GM13977 (cell line): Measurements from ENCODE around the gene ARHGAP40.
A peak's percentile ranks its signal among the peaks of the same experiment; 100 is the strongest.
"Not testable (repeated sequence)": the region's sequence is repeated elsewhere in the genome, so short reads cannot be mapped to it uniquely, and the experiment has no call there.

Experiments used
- DNase-seq: peaks from one replicate; pipeline ENCODE4 v3.0.0; 2012; ENCODE audit warnings: low spot score
- in situ Hi-C: fragments of 300-500 bp; cut with MboI; formaldehyde crosslinking; loops from one replicate; pipeline ENCODE4 v1.12.0; 2022; ENCODE audit warnings: low sequenced_read_pairs, low pct_unique_long_range_greater_than_20kb, mixed read lengths, inconsistent platforms; ENCODE audit not compliant: unreplicated experiment
- TF ChIP-seq, protein P1 (sequence below): IDR thresholded peaks from 2 replicates; pipeline ENCODE4 v1.5.1; 2012; ENCODE audit warnings: mild to moderate bottlenecking, control low read depth; ENCODE audit not compliant: insufficient read depth; ENCODE audit errors: extremely low read depth, missing control alignments

Gene ARHGAP40

GRCh38 chr20:38586181-38586525, 15.5 kb upstream of the ARHGAP40 start:
- no peak for DNase-seq
- TF ChIP-seq, protein P1, sequence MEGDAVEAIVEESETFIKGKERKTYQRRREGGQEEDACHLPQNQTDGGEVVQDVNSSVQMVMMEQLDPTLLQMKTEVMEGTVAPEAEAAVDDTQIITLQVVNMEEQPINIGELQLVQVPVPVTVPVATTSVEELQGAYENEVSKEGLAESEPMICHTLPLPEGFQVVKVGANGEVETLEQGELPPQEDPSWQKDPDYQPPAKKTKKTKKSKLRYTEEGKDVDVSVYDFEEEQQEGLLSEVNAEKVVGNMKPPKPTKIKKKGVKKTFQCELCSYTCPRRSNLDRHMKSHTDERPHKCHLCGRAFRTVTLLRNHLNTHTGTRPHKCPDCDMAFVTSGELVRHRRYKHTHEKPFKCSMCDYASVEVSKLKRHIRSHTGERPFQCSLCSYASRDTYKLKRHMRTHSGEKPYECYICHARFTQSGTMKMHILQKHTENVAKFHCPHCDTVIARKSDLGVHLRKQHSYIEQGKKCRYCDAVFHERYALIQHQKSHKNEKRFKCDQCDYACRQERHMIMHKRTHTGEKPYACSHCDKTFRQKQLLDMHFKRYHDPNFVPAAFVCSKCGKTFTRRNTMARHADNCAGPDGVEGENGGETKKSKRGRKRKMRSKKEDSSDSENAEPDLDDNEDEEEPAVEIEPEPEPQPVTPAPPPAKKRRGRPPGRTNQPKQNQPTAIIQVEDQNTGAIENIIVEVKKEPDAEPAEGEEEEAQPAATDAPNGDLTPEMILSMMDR, result no peak
- in situ Hi-C loops, result no loop called here

GRCh38 chr20:38588303-38588702, 13.3 kb upstream of the ARHGAP40 start:
- DNase-seq, result no peak
- TF ChIP-seq, protein P1, result no peak
- in situ Hi-C loops, result no loop called here

DNA sequence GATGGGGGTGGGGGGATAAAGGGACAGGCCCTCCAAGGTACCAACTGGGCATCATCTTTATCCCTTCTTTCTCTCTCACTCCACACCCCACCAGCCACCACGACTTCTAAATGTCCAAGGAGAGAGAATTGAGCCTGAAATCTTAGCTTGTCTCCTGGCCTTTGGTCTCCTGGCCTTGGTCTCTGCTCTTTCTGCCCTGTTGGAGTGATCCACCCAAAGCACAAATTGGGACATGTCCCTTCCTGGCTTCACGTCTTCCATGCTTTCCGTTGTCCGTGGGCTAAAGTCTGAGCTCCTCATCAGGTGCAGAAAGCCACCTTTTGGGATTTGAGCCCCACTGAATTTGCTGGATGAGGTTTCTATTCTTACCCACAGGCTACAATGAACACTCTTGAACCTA, 12.3 kb upstream of the ARHGAP40 start:
- DNase-seq, result no peak
- TF ChIP-seq, protein P1, result no peak
- in situ Hi-C loops, result no loop called here

DNA sequence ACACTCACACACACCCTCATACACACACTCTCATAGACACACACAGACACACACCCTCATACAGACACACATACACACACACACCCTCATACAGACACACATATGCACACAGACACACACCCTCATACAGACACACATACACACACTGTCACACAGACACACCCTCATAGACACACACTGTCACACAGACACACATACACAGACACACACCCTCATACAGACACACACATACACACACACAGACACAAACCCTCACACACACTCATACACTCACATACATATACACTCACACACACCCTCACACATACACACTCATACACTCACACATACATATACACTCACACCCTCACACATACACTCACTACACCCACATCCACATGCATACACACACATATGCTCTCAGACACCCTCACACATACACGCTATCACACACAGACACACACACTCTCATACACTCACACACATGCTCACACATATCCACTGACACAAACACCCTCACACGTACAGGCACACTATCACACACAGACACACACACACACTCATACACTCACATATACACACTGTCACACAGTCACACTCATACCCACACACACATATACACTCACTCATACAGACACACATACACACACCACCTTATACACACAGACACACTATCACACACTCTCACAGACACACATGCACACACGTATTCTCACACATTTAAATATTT, 11.5 kb upstream of the ARHGAP40 start:
- in situ Hi-C loops, result no loop called here
- TF ChIP-seq, protein P1, result no peak
- no peak for DNase-seq

DNA sequence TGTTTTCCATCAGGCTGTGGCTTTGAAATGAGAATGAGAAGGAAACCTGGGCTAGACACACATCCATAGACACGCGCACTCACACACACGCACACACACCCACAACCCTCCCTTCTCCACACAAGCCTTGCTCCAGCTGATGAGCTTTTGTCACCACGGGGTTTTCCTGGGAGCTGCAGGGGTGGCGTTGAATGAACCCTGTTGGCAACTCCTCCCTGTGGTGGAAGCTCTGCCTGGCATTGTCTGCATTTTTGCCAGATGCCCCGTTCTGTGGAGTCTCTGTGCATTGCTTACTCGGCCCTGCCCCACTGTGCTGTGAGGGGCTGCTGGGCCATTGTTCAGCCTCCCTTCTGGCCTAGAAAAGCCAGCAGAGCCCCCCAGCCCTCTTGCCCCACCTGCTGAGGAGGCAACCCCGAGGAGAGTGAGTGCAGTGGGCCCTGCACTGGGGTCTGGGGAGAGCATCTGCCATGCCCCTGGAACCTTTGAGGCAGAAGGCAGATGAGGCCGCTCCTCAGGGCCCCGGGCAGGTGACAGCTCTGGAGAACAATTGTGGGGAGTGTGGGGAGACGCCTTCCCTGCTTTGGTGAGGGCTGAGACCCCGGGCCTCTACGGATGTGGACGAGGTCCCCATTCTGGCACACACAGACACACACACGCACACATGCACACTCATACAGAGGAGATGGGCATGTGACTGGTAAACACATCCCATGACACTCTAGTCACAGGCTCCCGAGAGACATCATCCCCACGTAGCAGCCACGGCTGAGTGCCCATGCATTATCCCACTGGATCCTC, 10.7 kb upstream of the ARHGAP40 start:
- DNase-seq, result peak; percentile 2
- in situ Hi-C loops, result no loop called here
- TF ChIP-seq, protein P1, result no peak

DNA sequence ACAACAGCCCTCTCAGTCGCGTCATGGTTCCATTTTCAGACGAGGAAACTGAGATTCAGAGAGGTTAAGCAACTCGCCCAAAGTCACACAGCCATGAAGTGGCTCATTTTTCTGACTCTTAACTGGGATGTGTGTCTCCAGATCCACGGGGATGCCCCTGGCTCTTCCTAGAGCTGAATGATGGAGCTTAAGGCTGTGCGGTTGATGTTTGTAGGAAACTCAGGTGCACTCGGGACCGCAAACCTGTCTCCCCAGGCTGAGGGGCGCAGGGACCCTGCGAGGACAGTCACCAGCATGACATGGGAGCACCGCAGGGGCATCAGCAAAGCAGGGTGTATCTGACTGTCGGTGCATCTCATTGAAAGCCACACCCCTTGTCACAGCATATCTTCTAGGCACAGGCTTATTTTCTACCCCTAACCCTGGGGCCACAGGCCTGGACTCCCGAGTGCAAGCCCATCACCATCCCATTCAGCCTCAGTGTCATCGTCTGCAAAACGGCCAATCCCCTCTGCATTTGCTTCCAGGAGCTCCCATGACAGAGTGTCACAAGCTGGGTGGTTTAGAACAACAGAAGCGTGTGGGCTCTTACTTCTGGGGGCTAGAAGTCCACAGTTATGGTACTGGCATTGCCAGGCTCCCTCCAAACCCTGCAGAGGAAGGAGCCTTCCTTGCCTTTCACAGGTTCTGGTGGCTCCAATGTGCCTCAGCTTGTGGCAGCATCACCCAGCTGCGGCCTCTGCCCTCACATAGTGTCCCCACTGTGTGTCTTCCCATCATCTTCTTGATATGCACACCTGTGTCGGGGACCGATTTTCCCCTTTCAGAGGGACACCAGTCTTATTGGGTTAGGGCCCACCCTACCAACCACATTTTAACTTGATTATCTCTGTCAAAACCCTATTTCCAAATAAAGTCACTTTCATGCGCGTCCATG, 9.9 kb upstream of the ARHGAP40 start:
- in situ Hi-C loops, result no loop called here
- DNase-seq, result no peak
- TF ChIP-seq, protein P1, result no peak

- in situ Hi-C loops, DNase-seq: not testable (repeated sequence)
Measured at GRCh38 chr20:38592411-38592790, 9.2 kb upstream of the ARHGAP40 start.

GRCh38 chr20:38594281-38594680, 7.3 kb upstream of the ARHGAP40 start:
- in situ Hi-C loops, DNase-seq: not testable (repeated sequence)

DNA sequence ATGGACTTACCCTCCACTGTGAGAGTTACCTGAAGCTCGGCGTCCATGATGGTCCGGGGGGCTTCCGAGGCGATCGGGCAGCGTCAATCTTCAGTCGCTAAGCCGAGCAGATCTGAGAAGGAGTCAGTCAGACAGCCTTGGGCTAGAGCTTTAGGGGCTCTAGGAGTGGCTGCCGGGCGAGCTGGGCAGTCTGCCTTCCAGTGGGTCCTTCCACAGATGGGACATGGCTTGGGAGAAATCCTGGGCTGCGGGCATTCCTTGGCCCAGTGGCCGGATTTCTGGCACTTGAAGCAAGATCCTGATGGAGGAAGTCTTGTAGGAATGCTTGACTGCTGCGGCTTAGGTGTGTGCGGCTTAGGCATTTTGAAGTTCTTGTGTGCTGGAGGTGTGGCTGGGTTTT, 5.7 kb upstream of the ARHGAP40 start:
- in situ Hi-C loops, DNase-seq: not testable (repeated sequence)
